CD4-positive, alpha-beta memory T cell (primary cell): ENCODE measurements around the gene TTC16. TPM values are rescaled to one million over a fixed set of nuclear protein-coding genes. Genes with fewer than 3 reads are reported as not detected.
"Not testable (repeated sequence)": the region's sequence is repeated elsewhere in the genome, so short reads cannot be mapped to it uniquely, and the experiment has no call there.

Experiments used
- CTCF ChIA-PET: fragments of 350-600 bp; sonication (Branson Sonifier 250); formaldehyde crosslinking; loops from one replicate; lab custom pipeline; 2021; ENCODE audit warnings: inconsistent platforms; ENCODE audit not compliant: partially characterized antibody; lab: Charles Lee
- POLR2A ChIA-PET: fragments of 350-600 bp; sonication (Branson Sonifier 250); formaldehyde crosslinking; loops from one replicate; lab custom pipeline; 2021; ENCODE audit not compliant: partially characterized antibody; lab: Charles Lee
- DNase-seq, 5 donors: peaks; one replicate each; pipeline versions ENCODE4 v3.0.0 to v3.0.0-alpha.2; 2020 to 2022; ENCODE audit warnings: mixed read lengths in 1 of 5
- H3K27ac ChIP-seq: one replicate; pipeline ENCODE4 v1.7.0; 2013; ENCODE audit warnings: low read depth, low read length
- H3K27me3 ChIP-seq: 2 replicates; pipeline ENCODE4 v1.7.0; 2013; ENCODE audit warnings: mild to moderate bottlenecking, low read length, moderate library complexity; ENCODE audit not compliant: insufficient read depth
- H3K36me3 ChIP-seq: 2 replicates; pipeline ENCODE4 v1.7.0; 2013; ENCODE audit warnings: mild to moderate bottlenecking, low read length, moderate library complexity; ENCODE audit not compliant: insufficient read depth
- H3K4me1 ChIP-seq: 2 replicates; pipeline ENCODE4 v1.7.0; 2013; ENCODE audit warnings: mild to moderate bottlenecking, low read length, moderate library complexity; ENCODE audit not compliant: insufficient read depth
- H3K4me3 ChIP-seq, 2 donors: one replicate each; pipeline ENCODE4 v1.7.0; 2013; ENCODE audit warnings: low read length in 2 of 2, mild to moderate bottlenecking in 1 of 2
- H3K9me3 ChIP-seq, 2 donors: one replicate each; pipeline ENCODE4 v1.7.0; 2013; ENCODE audit warnings: low read length in 2 of 2, control low read depth in 1 of 2; ENCODE audit not compliant: control insufficient read depth in 1 of 2
- H3K27ac Mint-ChIP-seq, 7 donors: one replicate each; pipeline ENCODE4 v1.8.0; 2020 to 2021; ENCODE audit warnings: mixed read lengths in 7 of 7, mild to moderate bottlenecking in 6 of 7, inconsistent platforms in 3 of 7, moderate library complexity in 3 of 7
- H3K27me3 Mint-ChIP-seq, 2 donors: one replicate each; pipeline ENCODE4 v1.8.0; 2020 to 2021; ENCODE audit warnings: mixed read lengths in 2 of 2
- H3K36me3 Mint-ChIP-seq, 2 donors: one replicate each; pipeline ENCODE4 v1.8.0; 2020 to 2021; ENCODE audit warnings: mixed read lengths in 2 of 2, inconsistent platforms in 1 of 2, mild to moderate bottlenecking in 1 of 2
- H3K4me1 Mint-ChIP-seq, 4 donors: one replicate each; pipeline ENCODE4 v1.8.0; 2020 to 2021; ENCODE audit warnings: mixed read lengths in 4 of 4, mild to moderate bottlenecking in 1 of 4
- H3K4me3 Mint-ChIP-seq, 8 donors: one replicate each; pipeline ENCODE4 v1.8.0; 2020 to 2021; ENCODE audit warnings: mixed read lengths in 8 of 8, mild to moderate bottlenecking in 7 of 8, moderate library complexity in 6 of 8, inconsistent platforms in 3 of 8
- H3K9me3 Mint-ChIP-seq, 8 donors: one replicate each; pipeline ENCODE4 v1.8.0; 2020 to 2021; ENCODE audit warnings: mixed read lengths in 8 of 8, mild to moderate bottlenecking in 5 of 8, inconsistent platforms in 3 of 8, moderate library complexity in 1 of 8
- intact Hi-C: fragments of 100-400 bp; cut with micrococcal nuclease; formaldehyde crosslinking; loops from one replicate; pipeline ENCODE4 v1.15.1; 2023
- polyA plus RNA-seq, 2 donors: library from polyadenylated mRNA; unstranded; fragments of 300-500 nt; fragmentation: Illumina TruSeq; gene quantifications; one replicate each; pipeline ENCODE4 v1.2.3, GENCODE V29; 2021
- total RNA-seq, 2 experiments: library from RNA; stranded (reverse); gene quantifications; one replicate each; pipeline ENCODE4 v1.2.3, GENCODE V29; 2021

Gene TTC16
- total and polyA plus RNA-seq, 4 experiments from 2014 or later: 0.09 to 2.6 (median 2.1) TPM

GRCh38 chr9:127779136-127779981 lies 63.5 kb downstream of the TTC16 start:
- Histone ChIP-seq H3K9me3 (no peaks in the 10 kb centered on the region), H3K27ac (peak overlapping the region; percentile 91), H3K27me3 (no peaks in the 10 kb centered on the region), H3K4me1 (peaks cover 80% of the 10 kb centered on the region), H3K4me3 (peak overlapping the region; percentile 49 to 63), H3K36me3 (peaks cover 1% of the 10 kb centered on the region)
- Mint-ChIP-seq H3K27me3 (no peaks in the 10 kb centered on the region), H3K36me3 (peaks cover 0 to 23% of the 10 kb centered on the region in 2 donors), H3K4me1 (peaks cover 29 to 84% (median 61%) of the 10 kb centered on the region in 4 donors), H3K27ac (peak overlapping the region; percentile 96 to 98 (median 97)), H3K4me3 (peak overlapping the region; percentile 83 to 100 (median 100)), H3K9me3 (no peaks in the 10 kb centered on the region)
- peak in 1 of 5 donors; percentile 86 for DNase-seq
- CTCF ChIA-PET: interaction anchor here (1.1 to 2.9 kb wide), 3 partner anchors 9 to 91 kb away, joined by 11 to 12 read pairs (median 12); partner anchors contain the start of gene TOR2A
- intact Hi-C loops: no loop called here
- POLR2A ChIA-PET: interaction anchor here (0.6 to 12.3 kb wide), 19 partner anchors 9 to 349 kb away, joined by 3 to 377 read pairs (median 4); partner anchors contain the start of genes ENG, LRSAM1, RPL12 and ST6GALNAC4

GRCh38 chr9:127780126-127780885 lies 64.4 kb downstream of the TTC16 start:
- Histone ChIP-seq H3K4me1 (peaks cover 77% of the 10 kb centered on the region), H3K4me3 (no peak overlapping the region), H3K27ac (peak overlapping the region; percentile 91), H3K27me3 (no peaks in the 10 kb centered on the region), H3K9me3 (no peaks in the 10 kb centered on the region), H3K36me3 (no peaks in the 10 kb centered on the region)
- Mint-ChIP-seq H3K4me1 (peaks cover 32 to 83% (median 63%) of the 10 kb centered on the region in 4 donors), H3K9me3 (no peaks in the 10 kb centered on the region), H3K27me3 (no peaks in the 10 kb centered on the region), H3K27ac (peak overlapping the region; percentile 83 to 98 (median 93)), H3K36me3 (peaks cover 0 to 21% of the 10 kb centered on the region in 2 donors), H3K4me3 (peak overlapping the region in 6 of 8 donors; percentile 13 to 100 (median 70))
- no peak for DNase-seq
- ChIA-PET POLR2A (interaction anchor here (1.3 to 12.3 kb wide), 3 partner anchors 11 to 22 kb away, joined by 3 to 377 read pairs (median 7); no protein-coding TSS in a partner anchor), CTCF (interaction anchor here (0.7 to 2.9 kb wide), 3 partner anchors 45 to 112 kb away, joined by 3 to 12 read pairs (median 3); partner anchors contain the start of gene TOR2A)
- intact Hi-C loops: loop anchor here (10.0 kb wide), 1 partner anchor 254 kb away; no protein-coding TSS in a partner anchor

- peak overlapping the region in 5 of 7 donors; percentile 59 to 97 (median 79) for H3K27ac Mint-ChIP-seq
- H3K4me1 Mint-ChIP-seq: peaks cover 32 to 83% (median 62%) of the 10 kb centered on the region in 4 donors
- H3K9me3 ChIP-seq, DNase-seq, H3K36me3 ChIP-seq, H3K4me3 ChIP-seq, H3K9me3 Mint-ChIP-seq, H3K27me3 ChIP-seq, H3K27me3 Mint-ChIP-seq: not testable (repeated sequence)
- CTCF ChIA-PET: interaction anchor here (0.7 kb wide), 1 partner anchor 112 kb away, joined by 3 read pairs; no protein-coding TSS in a partner anchor
- H3K4me3 Mint-ChIP-seq: peak overlapping the region in 1 of 8 donors; percentile 43
- Histone ChIP-seq H3K27ac (peak overlapping the region; percentile 91), H3K4me1 (peaks cover 71% of the 10 kb centered on the region)
- POLR2A ChIA-PET: interaction anchor here (12.3 kb wide), 1 partner anchor 11 kb away, joined by 377 read pairs; no protein-coding TSS in a partner anchor
- intact Hi-C loops: loop anchor here (10.0 kb wide), 1 partner anchor 254 kb away; no protein-coding TSS in a partner anchor
- peaks cover 0 to 21% of the 10 kb centered on the region in 2 donors for H3K36me3 Mint-ChIP-seq
Observed at GRCh38 chr9:127780909-127781308, 65.0 kb downstream of the TTC16 start.

Other genes starting within 250 kb of the TTC16 start
- gene STXBP1, start 103.8 kb upstream of the TTC16 start, total RNA-seq: 10 to 100 TPM; 19.9 to 20.9 TPM
- gene STXBP1, start 103.8 kb upstream of the TTC16 start, polyA plus RNA-seq: 1 to 10 TPM; 4.8 to 5.5 TPM
- under 1 TPM in 1 of 2 experiments, not detected in 1; 0.25 TPM for gene CFAP157, start 9.1 kb upstream of the TTC16 start, total RNA-seq
- under 1 TPM; 0.14 to 0.22 TPM for gene CFAP157, start 9.1 kb upstream of the TTC16 start, polyA plus RNA-seq
- gene PTRH1, start 416 bp upstream of the TTC16 start, total RNA-seq: 1 to 10 TPM; 7.3 to 8.4 TPM
- gene PTRH1, start 416 bp upstream of the TTC16 start, polyA plus RNA-seq: 10 to 100 TPM; 25.6 to 31.1 TPM
- 10 to 100 TPM; 14.3 to 18.4 TPM for gene TOR2A, start 19.2 kb downstream of the TTC16 start, total RNA-seq
- 10 to 100 TPM; 23.2 to 27.1 TPM for gene TOR2A, start 19.2 kb downstream of the TTC16 start, polyA plus RNA-seq
- 10 to 100 TPM; 43.4 to 48.6 TPM for gene SH2D3C, start 62.6 kb downstream of the TTC16 start, total RNA-seq
- 10 to 100 TPM in 1 of 2 donors, 1 to 10 TPM in 1; 8.7 to 51.5 TPM for gene SH2D3C, start 62.6 kb downstream of the TTC16 start, polyA plus RNA-seq
- gene CDK9, start 70.0 kb downstream of the TTC16 start, total RNA-seq: 100 to 1,000 TPM; 127 to 138 TPM
- gene CDK9, start 70.0 kb downstream of the TTC16 start, polyA plus RNA-seq: 10 to 100 TPM; 35.4 to 63.6 TPM
- gene FPGS, start 86.8 kb downstream of the TTC16 start, total RNA-seq: 100 to 1,000 TPM; 100 to 101 TPM
- 10 to 100 TPM; 49.4 to 54.6 TPM for gene FPGS, start 86.8 kb downstream of the TTC16 start, polyA plus RNA-seq
- gene ENG, start 138.6 kb downstream of the TTC16 start, total RNA-seq: 10 to 100 TPM; 13.7 to 13.8 TPM
- gene ENG, start 138.6 kb downstream of the TTC16 start, polyA plus RNA-seq: 1 to 10 TPM; 2.0 to 4.2 TPM
- gene AK1, start 161.6 kb downstream of the TTC16 start, total RNA-seq: 10 to 100 TPM; 58.1 to 62.7 TPM
- gene AK1, start 161.6 kb downstream of the TTC16 start, polyA plus RNA-seq: under 1 TPM in 1 of 2 donors, not detected in 1; 0.53 TPM
- gene ST6GALNAC6, start 183.5 kb downstream of the TTC16 start, total RNA-seq: 100 to 1,000 TPM; 125 to 127 TPM
- 10 to 100 TPM; 45.2 to 45.6 TPM for gene ST6GALNAC6, start 183.5 kb downstream of the TTC16 start, polyA plus RNA-seq
- 10 to 100 TPM; 35.7 to 38.1 TPM for gene ST6GALNAC4, start 201.0 kb downstream of the TTC16 start, total RNA-seq
- gene ST6GALNAC4, start 201.0 kb downstream of the TTC16 start, polyA plus RNA-seq: 10 to 100 TPM; 10.2 to 18.5 TPM
- 1 to 10 TPM in 1 of 2 experiments, under 1 TPM in 1; 0.72 to 1.8 TPM for gene PIP5KL1, start 214.7 kb downstream of the TTC16 start, total RNA-seq
- under 1 TPM; 0.26 to 0.79 TPM for gene PIP5KL1, start 214.7 kb downstream of the TTC16 start, polyA plus RNA-seq
- 10 to 100 TPM; 37.0 to 39.7 TPM for gene DPM2, start 221.8 kb downstream of the TTC16 start, total RNA-seq
- gene DPM2, start 221.8 kb downstream of the TTC16 start, polyA plus RNA-seq: 10 to 100 TPM; 41.0 to 43.1 TPM